GM13977 (cell line): ENCODE measurements around the gene DIO3.

Source experiments
- DNase-seq: peaks from one replicate; pipeline ENCODE4 v3.0.0; 2012; ENCODE audit warnings: low spot score
- in situ Hi-C: fragments of 300-500 bp; cut with MboI; formaldehyde crosslinking; loops from one replicate; pipeline ENCODE4 v1.12.0; 2022; ENCODE audit warnings: low sequenced_read_pairs, low pct_unique_long_range_greater_than_20kb, mixed read lengths, inconsistent platforms; ENCODE audit not compliant: unreplicated experiment
- TF ChIP-seq, protein P1 (sequence below): IDR thresholded peaks from 2 replicates; pipeline ENCODE4 v1.5.1; 2012; ENCODE audit warnings: mild to moderate bottlenecking, control low read depth; ENCODE audit not compliant: insufficient read depth; ENCODE audit errors: extremely low read depth, missing control alignments

The DIO3 gene

DNA sequence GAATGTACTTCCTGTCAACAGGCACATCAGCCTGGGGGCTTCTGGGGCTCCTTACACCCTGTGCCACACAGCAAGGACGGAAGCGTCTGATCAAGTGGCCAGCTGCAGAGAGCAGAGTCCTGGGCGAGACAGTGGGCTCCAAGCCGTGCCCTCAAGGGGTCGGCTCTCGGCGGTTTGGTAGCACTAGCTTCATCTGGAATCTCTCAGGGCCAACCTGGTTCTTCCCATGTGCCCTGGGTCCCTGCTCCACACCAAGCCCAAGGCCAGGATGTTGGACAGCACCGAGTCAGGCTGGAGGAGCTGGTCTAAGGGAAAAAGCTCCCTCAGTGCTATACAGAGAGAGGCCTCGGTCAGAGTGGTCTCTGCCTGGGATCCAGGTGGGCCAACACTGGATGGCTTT lies 20.5 kb downstream of the DIO3 start:
- TF ChIP-seq, protein P1, sequence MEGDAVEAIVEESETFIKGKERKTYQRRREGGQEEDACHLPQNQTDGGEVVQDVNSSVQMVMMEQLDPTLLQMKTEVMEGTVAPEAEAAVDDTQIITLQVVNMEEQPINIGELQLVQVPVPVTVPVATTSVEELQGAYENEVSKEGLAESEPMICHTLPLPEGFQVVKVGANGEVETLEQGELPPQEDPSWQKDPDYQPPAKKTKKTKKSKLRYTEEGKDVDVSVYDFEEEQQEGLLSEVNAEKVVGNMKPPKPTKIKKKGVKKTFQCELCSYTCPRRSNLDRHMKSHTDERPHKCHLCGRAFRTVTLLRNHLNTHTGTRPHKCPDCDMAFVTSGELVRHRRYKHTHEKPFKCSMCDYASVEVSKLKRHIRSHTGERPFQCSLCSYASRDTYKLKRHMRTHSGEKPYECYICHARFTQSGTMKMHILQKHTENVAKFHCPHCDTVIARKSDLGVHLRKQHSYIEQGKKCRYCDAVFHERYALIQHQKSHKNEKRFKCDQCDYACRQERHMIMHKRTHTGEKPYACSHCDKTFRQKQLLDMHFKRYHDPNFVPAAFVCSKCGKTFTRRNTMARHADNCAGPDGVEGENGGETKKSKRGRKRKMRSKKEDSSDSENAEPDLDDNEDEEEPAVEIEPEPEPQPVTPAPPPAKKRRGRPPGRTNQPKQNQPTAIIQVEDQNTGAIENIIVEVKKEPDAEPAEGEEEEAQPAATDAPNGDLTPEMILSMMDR: no peak
- in situ Hi-C loops: no loop called here

DNA sequence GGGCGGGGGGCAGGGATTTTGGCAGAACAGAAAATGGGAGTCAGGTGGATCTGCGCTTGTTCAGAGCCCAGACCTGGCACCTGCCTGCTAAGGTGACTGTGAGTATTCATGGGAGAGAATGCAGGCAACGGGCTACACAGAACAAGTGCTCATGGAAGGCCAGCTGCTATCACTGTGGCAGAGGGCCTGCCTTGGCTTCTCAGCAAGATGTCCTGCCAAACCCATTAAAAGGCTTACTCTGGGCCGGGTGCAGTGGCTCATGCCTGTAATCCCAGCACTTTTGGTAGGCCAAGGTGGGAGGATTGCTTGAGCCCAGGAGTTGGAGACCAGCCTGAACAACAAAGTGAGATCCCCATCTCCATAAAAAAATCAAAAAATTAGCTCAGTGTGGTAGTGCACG lies 21.0 kb downstream of the DIO3 start:
- no peak for DNase-seq
- TF ChIP-seq, protein P1: no peak
- in situ Hi-C loops: no loop called here

More for the DNA sequence above, 20.5 kb downstream of the DIO3 start:
- no peak for DNase-seq

- in situ Hi-C loops: no loop called here
- DNase-seq: no peak
- TF ChIP-seq, protein P1: no peak
Measured at GRCh38 chr14:101583006-101583714, 21.9 kb downstream of the DIO3 start.

GRCh38 chr14:101583715-101584054 lies 22.4 kb downstream of the DIO3 start:
- no peak for DNase-seq
- in situ Hi-C loops: no loop called here
- TF ChIP-seq, protein P1: no peak

GRCh38 chr14:101584055-101584859 lies 23.0 kb downstream of the DIO3 start:
- in situ Hi-C loops: no loop called here
- TF ChIP-seq, protein P1: no peak
- DNase-seq: no peak

- TF ChIP-seq, protein P1: no peak
- in situ Hi-C loops: no loop called here
- DNase-seq: no peak
Measured at GRCh38 chr14:101585211-101585610, 23.9 kb downstream of the DIO3 start.
